WERI-Rb-1 (cell line): ENCODE data around the gene DBT.
A peak's percentile ranks its signal among the peaks of the same experiment; 100 is the strongest.

Experiments
- DNase-seq: peaks from one replicate; pipeline ENCODE4 v3.0.0-alpha.2; 2020
- H3K27ac ChIP-seq: fragments of 250-450 bp; sonication (Bioruptor Pico); 2 replicates; pipeline ENCODE4 v1.5.1; 2020; ENCODE audit warnings: mild to moderate bottlenecking, moderate library complexity
- H3K27me3 ChIP-seq: fragments of 250-450 bp; sonication (Bioruptor Pico); 2 replicates; pipeline ENCODE4 v1.5.1; 2021; ENCODE audit warnings: mild to moderate bottlenecking, low read depth, moderate library complexity; ENCODE audit not compliant: insufficient read depth, severe bottlenecking
- H3K36me3 ChIP-seq: fragments of 250-450 bp; sonication (Bioruptor Pico); 2 replicates; pipeline ENCODE4 v1.5.1; 2020; ENCODE audit warnings: mild to moderate bottlenecking, moderate library complexity
- H3K4me3 ChIP-seq: 2 replicates; pipeline ENCODE4 v1.5.1; 2011; ENCODE audit warnings: low read depth, mild to moderate bottlenecking, control low read depth, low read length
- H3K9me3 ChIP-seq: fragments of 250-450 bp; sonication (Bioruptor Pico); 2 replicates; pipeline ENCODE4 v1.5.1; 2021; ENCODE audit warnings: mild to moderate bottlenecking, moderate library complexity; ENCODE audit not compliant: severe bottlenecking
- CTCF ChIP-seq: IDR thresholded peaks from 2 replicates; pipeline ENCODE4 v1.5.1; 2011; ENCODE audit warnings: low read depth, mild to moderate bottlenecking, control low read depth, inconsistent platforms, low read length

The DBT gene

GRCh38 chr1:100198596-100198995, 51.0 kb downstream of the DBT start:
- no peak overlapping the region for H3K4me3 ChIP-seq
- H3K27me3 ChIP-seq, result no peaks in the 10 kb centered on the region
- no peaks in the 10 kb centered on the region for H3K9me3 ChIP-seq
- H3K27ac ChIP-seq, result no peak overlapping the region
- no peak for DNase-seq
- TF ChIP-seq CTCF, result no peak
- peaks cover 4% of the 10 kb centered on the region; the same call in 1 of the 2 replicates for H3K36me3 ChIP-seq

DNA sequence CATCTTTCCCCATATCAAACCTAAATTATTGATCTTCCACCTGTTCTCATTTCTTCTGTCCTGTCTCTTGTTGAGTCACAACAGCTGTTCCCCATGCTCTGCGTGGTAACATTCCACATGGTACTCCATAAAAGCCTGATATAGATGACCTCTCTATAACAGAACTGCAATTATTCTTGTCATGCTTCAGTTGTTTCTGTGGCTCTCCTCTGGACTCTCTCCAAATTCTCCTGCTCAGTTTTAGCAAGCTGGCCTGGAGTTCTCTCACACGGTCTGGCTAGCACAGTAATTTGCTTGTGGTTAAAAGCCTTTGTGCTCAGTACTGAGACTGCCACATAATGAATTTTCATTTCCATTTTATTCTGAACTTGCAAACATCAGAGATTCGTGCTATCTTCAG, 61.0 kb downstream of the DBT start:
- H3K27me3 ChIP-seq, result no peaks in the 10 kb centered on the region
- H3K9me3 ChIP-seq, result peaks cover 3% of the 10 kb centered on the region
- DNase-seq, result no peak
- H3K27ac ChIP-seq, result no peak overlapping the region
- H3K36me3 ChIP-seq, result no peaks in the 10 kb centered on the region
- no peak for TF ChIP-seq CTCF
- H3K4me3 ChIP-seq, result no peak overlapping the region

- DNase-seq, result no peak
- no peak overlapping the region for H3K27ac ChIP-seq
- TF ChIP-seq CTCF, result no peak
- no peaks in the 10 kb centered on the region for H3K27me3 ChIP-seq
- H3K36me3 ChIP-seq, result no peaks in the 10 kb centered on the region
- peaks cover 3% of the 10 kb centered on the region for H3K9me3 ChIP-seq
- H3K4me3 ChIP-seq, result no peak overlapping the region
These were observed 61.7 kb downstream of the DBT start for GRCh38 chr1:100187912-100188311.

DNA sequence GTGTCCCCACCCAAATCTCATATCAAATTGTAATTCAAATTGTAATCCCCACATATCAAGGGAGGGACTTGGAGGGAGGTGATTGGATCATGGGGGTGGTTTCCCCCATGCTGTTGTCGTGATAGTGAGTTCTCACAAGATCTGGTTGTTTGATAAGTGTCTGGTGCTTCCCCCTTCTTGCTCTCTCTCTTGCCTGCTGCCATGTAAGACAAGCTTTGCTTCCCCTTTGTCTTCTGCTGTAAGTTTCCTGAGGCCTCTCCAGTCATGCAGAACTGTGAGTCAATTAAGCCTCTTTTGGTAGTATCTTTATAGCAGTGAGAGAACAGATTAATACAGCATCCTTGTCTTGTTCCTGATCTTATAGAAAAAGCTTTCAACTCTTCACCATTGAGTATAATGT, 65.1 kb downstream of the DBT start:
- no peak for TF ChIP-seq CTCF
- no peaks in the 10 kb centered on the region for H3K36me3 ChIP-seq
- no peak overlapping the region for H3K4me3 ChIP-seq
- no peaks in the 10 kb centered on the region for H3K27me3 ChIP-seq
- peaks cover 3% of the 10 kb centered on the region for H3K9me3 ChIP-seq
- DNase-seq, result peak; percentile 21
- peak overlapping the region; percentile 20; the same call in 1 of the 2 replicates for H3K27ac ChIP-seq

GRCh38 chr1:100183370-100183769, 66.3 kb downstream of the DBT start:
- peaks cover 3% of the 10 kb centered on the region for H3K9me3 ChIP-seq
- H3K27ac ChIP-seq, result no peak overlapping the region
- no peaks in the 10 kb centered on the region for H3K36me3 ChIP-seq
- H3K4me3 ChIP-seq, result no peak overlapping the region
- no peak for DNase-seq
- TF ChIP-seq CTCF, result no peak
- H3K27me3 ChIP-seq, result no peaks in the 10 kb centered on the region

- no peak within 1 kb of the TSS for H3K4me3 ChIP-seq
- no peak for DNase-seq
- no peaks in the 10 kb centered on the region for H3K9me3 ChIP-seq
- TF ChIP-seq CTCF, result no peak
- no peak within 1 kb of the TSS for H3K27ac ChIP-seq
- no peaks in the 10 kb centered on the region for H3K27me3 ChIP-seq
- no peaks in the 10 kb centered on the region for H3K36me3 ChIP-seq
These were observed 71.5 kb downstream of the DBT start, which contains the start of gene LRRC39 for GRCh38 chr1:100178091-100178490. Gene LRRC39, minus strand, starts transcription at chr1:100178256. Its CDS starts 9,740 bp downstream, at chr1:100168516.
